GM21381 (cell line): ENCODE results near the gene KNDC1.
"Not testable (repeated sequence)": the region's sequence is repeated elsewhere in the genome, so short reads cannot be mapped to it uniquely, and the experiment has no call there.

Experiments
- ATAC-seq: cut with Tn5 transposase; IDR thresholded peaks from one replicate; pipeline ENCODE4 v1.9.1; 2021; ENCODE audit warnings: mild to moderate bottlenecking, moderate library complexity; ENCODE audit not compliant: unreplicated experiment

The KNDC1 gene

GRCh38 chr10:133253361-133253955, 93.4 kb downstream of the KNDC1 start:
- ATAC-seq: no peak

GRCh38 chr10:133254421-133255120, 94.6 kb downstream of the KNDC1 start:
- no peak for ATAC-seq

GRCh38 chr10:133255323-133255722, 95.3 kb downstream of the KNDC1 start:
- ATAC-seq: no peak

- peak; percentile 9 for ATAC-seq
Observed at GRCh38 chr10:133257489-133258065, 97.6 kb downstream of the KNDC1 start.

GRCh38 chr10:133258066-133258817, 98.2 kb downstream of the KNDC1 start:
- peak; percentile 21 for ATAC-seq

GRCh38 chr10:133258818-133259601, 99.0 kb downstream of the KNDC1 start:
- ATAC-seq: no peak

GRCh38 chr10:133259602-133259989, 99.6 kb downstream of the KNDC1 start:
- no peak for ATAC-seq

- peak; percentile 45 for ATAC-seq
Observed at GRCh38 chr10:133260895-133261725, 101.1 kb downstream of the KNDC1 start.

GRCh38 chr10:133261726-133262325, 101.8 kb downstream of the KNDC1 start:
- ATAC-seq: peak; percentile 52

- no peak for ATAC-seq
Observed at GRCh38 chr10:133262696-133263095, 102.7 kb downstream of the KNDC1 start.

GRCh38 chr10:133263674-133264073, 103.7 kb downstream of the KNDC1 start:
- no peak for ATAC-seq

- ATAC-seq: no peak
Observed at GRCh38 chr10:133264461-133264860, 104.4 kb downstream of the KNDC1 start.

GRCh38 chr10:133265052-133265451, 105.0 kb downstream of the KNDC1 start:
- not testable (repeated sequence) for ATAC-seq

GRCh38 chr10:133266056-133266795, 106.2 kb downstream of the KNDC1 start:
- ATAC-seq: no peak

GRCh38 chr10:133267293-133267692, 107.3 kb downstream of the KNDC1 start:
- no peak for ATAC-seq

- no peak for ATAC-seq
Observed at GRCh38 chr10:133267829-133268228, 107.8 kb downstream of the KNDC1 start.

- no peak for ATAC-seq
Observed at GRCh38 chr10:133268532-133268931, 108.5 kb downstream of the KNDC1 start.

GRCh38 chr10:133269367-133269766, 109.3 kb downstream of the KNDC1 start:
- ATAC-seq: no peak

GRCh38 chr10:133270204-133270603, 110.2 kb downstream of the KNDC1 start:
- ATAC-seq: no peak
